ENCODE results near the gene FBXL19. TPM values are rescaled to one million over a fixed set of nuclear protein-coding genes. Genes with fewer than 3 reads are reported as not detected.

Gene FBXL19
- total and polyA plus RNA-seq, 9 of the 15 experiments (the other 6 are each of a cell fraction or from before 2014, with no cell fraction given) = 0.13 to 48.0 (median 13.5) TPM; not detected in 1

- TF ChIP-seq ZBTB11 (CRISPR knock-in tag; IDR thresholded peaks at IDR 0.05) (peak; percentile 62 to 96 (median 78); a peak in 5 of 6 replicates), PHF20 (IDR thresholded peaks at IDR 0.05; ENCODE audit: partially characterized antibody) (peak; percentile 70), ZNF277 (CRISPR knock-in tag; IDR thresholded peaks at IDR 0.05; ENCODE audit: borderline replicate concordance) (no peak), IFI16 (CRISPR knock-in tag; IDR thresholded peaks at IDR 0.05) (no peak), ATF1 (CRISPR knock-in tag; IDR thresholded peaks at IDR 0.05) (peak; percentile 74), ATF1 (tag; IDR thresholded peaks at IDR 0.05) (peak; percentile 96), SMC3 (conservative IDR thresholded peaks at IDR 0.05; ENCODE audit: insufficient read depth, low read depth, low read length) (no peak), PHF8 (IDR thresholded peaks at IDR 0.05; ENCODE audit: borderline replicate concordance, low read length) (peak; percentile 60; the same call in 1 of the 2 replicates), ZNF224 (CRISPR knock-in tag; IDR thresholded peaks at IDR 0.05) (no peak), TRIM25 (IDR thresholded peaks at IDR 0.05; ENCODE audit: borderline replicate concordance) (no peak), CBX5 (IDR thresholded peaks at IDR 0.05; ENCODE audit: borderline replicate concordance, low read depth) (no peak), CBFA2T3 (IDR thresholded peaks at IDR 0.05) (no peak), ZNF146 (CRISPR knock-in tag; IDR thresholded peaks at IDR 0.05; ENCODE audit: unreplicated experiment) (no peak), POLR3G (IDR thresholded peaks at IDR 0.05; ENCODE audit: extremely low read depth, insufficient read length, insufficient replicate concordance) (no peak), POLR3A (IDR thresholded peaks at IDR 0.05; ENCODE audit: borderline replicate concordance, extremely low read depth, insufficient read depth, insufficient read length) (no peak), MAFK (IDR thresholded peaks at IDR 0.05; ENCODE audit: low read length) (no peak), PRDM10 (IDR thresholded peaks at IDR 0.05; ENCODE audit: partially characterized antibody) (peak; percentile 66)
Observed at GRCh38 chr16:30957456-30958174, 34.2 kb downstream of the FBXL19 start, which contains the start of gene SETD1A (continued).

All from K562 (cell line).